BE2C (cell line): ENCODE measurements around the gene PPP6R1.

Experiments
- DNase-seq: peaks from one replicate; pipeline ENCODE4 v3.0.0-alpha.2; 2020
- H3K27me3 ChIP-seq: fragments of 250-450 bp; sonication (Bioruptor Pico); 2 replicates; pipeline ENCODE4 v1.5.1; 2020; ENCODE audit warnings: mild to moderate bottlenecking
- H3K36me3 ChIP-seq: fragments of 250-450 bp; sonication (Bioruptor Pico); 2 replicates; pipeline ENCODE4 v1.5.1; 2020; ENCODE audit warnings: mild to moderate bottlenecking
- H3K4me1 ChIP-seq: fragments of 250-450 bp; sonication (Bioruptor Pico); 2 replicates; pipeline ENCODE4 v1.5.1; 2020
- H3K4me3 ChIP-seq: 2 replicates; pipeline ENCODE4 v1.5.1; 2011; ENCODE audit warnings: low read depth, low read length
- H3K9me3 ChIP-seq: fragments of 250-450 bp; sonication (Bioruptor Pico); 2 replicates; pipeline ENCODE4 v1.5.1; 2020
- CTCF ChIP-seq: IDR thresholded peaks from 2 replicates; pipeline ENCODE4 v1.5.1; 2012; ENCODE audit warnings: mild to moderate bottlenecking, low read depth, low read length

PPP6R1 gene

GRCh38 chr19:55193481-55193880 is 65.3 kb downstream of the PPP6R1 start:
- no peaks in the 10 kb centered on the region for H3K27me3 ChIP-seq

GRCh38 chr19:55189403-55189835 is 69.4 kb downstream of the PPP6R1 start:
- TF ChIP-seq CTCF: no peak

More at GRCh38 chr19:55193481-55193880, 65.3 kb downstream of the PPP6R1 start:
- no peak for TF ChIP-seq CTCF
- no peak overlapping the region for H3K4me3 ChIP-seq
- H3K36me3 ChIP-seq: no peaks in the 10 kb centered on the region
- no peaks in the 10 kb centered on the region for H3K4me1 ChIP-seq
- H3K9me3 ChIP-seq: peaks cover 3% of the 10 kb centered on the region
- no peak for DNase-seq

GRCh38 chr19:55188625-55189024 is 70.2 kb downstream of the PPP6R1 start:
- Histone ChIP-seq H3K36me3 (no peaks in the 10 kb centered on the region), H3K4me3 (no peak overlapping the region), H3K9me3 (peaks cover 3% of the 10 kb centered on the region), H3K27me3 (no peaks in the 10 kb centered on the region), H3K4me1 (no peaks in the 10 kb centered on the region)
- DNase-seq: no peak
- no peak for TF ChIP-seq CTCF

More at GRCh38 chr19:55189403-55189835, 69.4 kb downstream of the PPP6R1 start:
- Histone ChIP-seq H3K36me3 (no peaks in the 10 kb centered on the region), H3K4me1 (no peaks in the 10 kb centered on the region), H3K27me3 (no peaks in the 10 kb centered on the region), H3K9me3 (peaks cover 3% of the 10 kb centered on the region), H3K4me3 (no peak overlapping the region)
- peak; percentile 65 for DNase-seq

- Histone ChIP-seq H3K36me3 (no peaks in the 10 kb centered on the region), H3K9me3 (peaks cover 3% of the 10 kb centered on the region), H3K4me1 (no peaks in the 10 kb centered on the region), H3K27me3 (no peaks in the 10 kb centered on the region), H3K4me3 (no peak overlapping the region)
- no peak for TF ChIP-seq CTCF
- DNase-seq: no peak
Measured at GRCh38 chr19:55186080-55186479, 72.7 kb downstream of the PPP6R1 start.

- Histone ChIP-seq H3K9me3 (no peaks in the 10 kb centered on the region), H3K4me3 (no peak overlapping the region), H3K36me3 (no peaks in the 10 kb centered on the region), H3K4me1 (no peaks in the 10 kb centered on the region; the same call in 1 of the 2 replicates), H3K27me3 (no peaks in the 10 kb centered on the region)
- DNase-seq: no peak
- no peak for TF ChIP-seq CTCF
Measured at GRCh38 chr19:55181740-55182139, 77.1 kb downstream of the PPP6R1 start.
